Panc1 (cell line): Measurements from ENCODE around the gene ZNF407. TPM values are rescaled to one million over a fixed set of nuclear protein-coding genes. Genes with fewer than 3 reads are reported as not detected.

Experiments used
- ATAC-seq: fragments of 200-7000 bp; cut with Tn5 transposase; 2 replicates; pipeline ENCODE4 v1.9.1; 2020; ENCODE audit warnings: mild to moderate bottlenecking, moderate library complexity
- BruUV-seq: library from RNA; stranded (reverse); fragments of 400-500 nt; replicated peaks from 2 replicates; lab custom pipeline; 2021; lab: Mats Ljungman, UMichigan
- CTCF ChIA-PET: fragments of 300-600 bp; sonication (Branson Sonifier 250); formaldehyde crosslinking; loops from one replicate; lab custom pipeline; 2022; ENCODE audit warnings: antibody characterized with exemption; lab: Charles Lee
- POLR2A ChIA-PET: fragments of 300-600 bp; sonication (Branson Sonifier 250); formaldehyde crosslinking; loops from one replicate; lab custom pipeline; 2022; ENCODE audit warnings: antibody characterized with exemption; lab: Charles Lee
- DNase-seq: peaks from one replicate; pipeline ENCODE4 v3.0.0-alpha.2; 2010; ENCODE audit warnings: low read depth, low spot score
- H3K27ac ChIP-seq: 2 replicates; pipeline ENCODE4 v1.5.1; 2011; ENCODE audit warnings: mild to moderate bottlenecking, low read length, inconsistent platforms
- H3K27me3 ChIP-seq: fragments of 200-500 bp; sonication (Bioruptor generic); 2 replicates; pipeline ENCODE4 v1.6.0; 2014; ENCODE audit warnings: low read length, inconsistent platforms; ENCODE audit not compliant: control insufficient read depth, insufficient read depth
- H3K36me3 ChIP-seq: fragments of 200-500 bp; sonication (Bioruptor generic); 2 replicates; pipeline ENCODE4 v1.5.1; 2014; ENCODE audit warnings: inconsistent platforms, mild to moderate bottlenecking, low read length, moderate library complexity; ENCODE audit not compliant: control insufficient read depth, insufficient read depth
- H3K4me1 ChIP-seq: 2 replicates; pipeline ENCODE4 v1.5.1; 2011; ENCODE audit warnings: inconsistent platforms, mild to moderate bottlenecking, low read length, moderate library complexity; ENCODE audit not compliant: control insufficient read depth, insufficient read depth
- H3K4me3 ChIP-seq, 2 experiments: 2 replicates each; pipeline ENCODE4 v1.5.1; 2011 to 2012; ENCODE audit warnings: low read depth in 2 of 2, low read length in 2 of 2, mild to moderate bottlenecking in 2 of 2, inconsistent platforms in 1 of 2, moderate library complexity in 1 of 2
- H3K9me3 ChIP-seq: fragments of 200-500 bp; sonication (Bioruptor generic); 2 replicates; pipeline ENCODE4 v1.5.1; 2014; ENCODE audit warnings: low read depth, mild to moderate bottlenecking, inconsistent platforms, low read length, moderate library complexity; ENCODE audit not compliant: control insufficient read depth, insufficient read depth
- POLR2AphosphoS5 ChIP-seq: IDR thresholded peaks from 2 replicates; pipeline ENCODE4 v1.6.1; 2012; ENCODE audit warnings: mild to moderate bottlenecking, low read depth, low read length, moderate library complexity
- SIN3A ChIP-seq: IDR thresholded peaks from 2 replicates; pipeline ENCODE4 v1.6.1; 2012; ENCODE audit warnings: low read depth, mild to moderate bottlenecking, low read length, moderate library complexity, borderline replicate concordance; ENCODE audit not compliant: insufficient read depth
- TCF7L2 ChIP-seq: IDR thresholded peaks from 2 replicates; pipeline ENCODE4 v1.6.1; 2011; ENCODE audit warnings: mild to moderate bottlenecking, low read depth, low read length, inconsistent platforms
- in situ Hi-C: cut with HindIII; loops from 2 replicates; pipeline ENCODE4 v1.10.0; 2016; ENCODE audit warnings: low sequenced_read_pairs, low pct_unique_long_range_greater_than_20kb
- intact Hi-C: fragments of 100-400 bp; cut with micrococcal nuclease; formaldehyde crosslinking; loops from one replicate; pipeline ENCODE4 v1.10.0; 2022; ENCODE audit not compliant: unreplicated experiment
- total RNA-seq: library from RNA; stranded (reverse); gene quantifications from one replicate; pipeline ENCODE4 v1.2.1, GENCODE V29; 2021; ENCODE audit not compliant: unreplicated experiment
- TF ChIP-seq, protein P1 (sequence below), 2 experiments: IDR thresholded peaks; 2 replicates each; pipeline ENCODE4 v1.6.1; 2011 to 2012; ENCODE audit warnings: low read depth in 2 of 2, control low read depth in 1 of 2, low read length in 1 of 2, mild to moderate bottlenecking in 1 of 2, moderate library complexity in 1 of 2; ENCODE audit not compliant: insufficient read depth in 1 of 2
- TF ChIP-seq, protein P2 (sequence below): fragments of 450-650 bp; IDR thresholded peaks from 2 replicates; pipeline ENCODE4 v1.5.1; 2017; ENCODE audit warnings: mild to moderate bottlenecking

The ZNF407 gene
- total RNA-seq, 1 experiment from 2014 or later, result 16.8 TPM

DNA sequence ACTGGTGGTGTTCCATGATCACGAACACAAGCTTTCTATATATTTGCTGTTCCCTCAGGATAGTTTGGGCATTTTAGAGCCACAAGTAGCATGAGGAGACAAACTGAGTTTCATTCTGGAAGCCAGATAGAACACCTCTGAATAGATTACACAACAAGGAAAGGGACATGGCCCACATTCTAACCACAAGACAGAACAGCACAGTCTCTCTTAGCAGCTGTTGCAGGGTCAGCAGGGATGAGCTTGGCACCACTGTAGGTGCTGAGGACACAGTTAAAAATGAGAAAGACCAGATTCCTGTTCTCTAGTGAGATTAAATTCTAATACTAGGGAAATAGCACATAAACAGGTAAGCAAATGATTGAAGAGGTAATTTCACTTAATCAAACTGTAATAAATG, 235.3 kb downstream of the ZNF407 start:
- Histone ChIP-seq H3K4me3 (no peak overlapping the region), H3K9me3 (no peaks in the 10 kb centered on the region), H3K36me3 (no peaks in the 10 kb centered on the region), H3K27me3 (no peaks in the 10 kb centered on the region), H3K4me1 (no peaks in the 10 kb centered on the region), H3K27ac (no peak overlapping the region)
- intact Hi-C loops, result no loop called here
- ATAC-seq (no peak), DNase-seq (no peak)
- TF ChIP-seq, protein P1, sequence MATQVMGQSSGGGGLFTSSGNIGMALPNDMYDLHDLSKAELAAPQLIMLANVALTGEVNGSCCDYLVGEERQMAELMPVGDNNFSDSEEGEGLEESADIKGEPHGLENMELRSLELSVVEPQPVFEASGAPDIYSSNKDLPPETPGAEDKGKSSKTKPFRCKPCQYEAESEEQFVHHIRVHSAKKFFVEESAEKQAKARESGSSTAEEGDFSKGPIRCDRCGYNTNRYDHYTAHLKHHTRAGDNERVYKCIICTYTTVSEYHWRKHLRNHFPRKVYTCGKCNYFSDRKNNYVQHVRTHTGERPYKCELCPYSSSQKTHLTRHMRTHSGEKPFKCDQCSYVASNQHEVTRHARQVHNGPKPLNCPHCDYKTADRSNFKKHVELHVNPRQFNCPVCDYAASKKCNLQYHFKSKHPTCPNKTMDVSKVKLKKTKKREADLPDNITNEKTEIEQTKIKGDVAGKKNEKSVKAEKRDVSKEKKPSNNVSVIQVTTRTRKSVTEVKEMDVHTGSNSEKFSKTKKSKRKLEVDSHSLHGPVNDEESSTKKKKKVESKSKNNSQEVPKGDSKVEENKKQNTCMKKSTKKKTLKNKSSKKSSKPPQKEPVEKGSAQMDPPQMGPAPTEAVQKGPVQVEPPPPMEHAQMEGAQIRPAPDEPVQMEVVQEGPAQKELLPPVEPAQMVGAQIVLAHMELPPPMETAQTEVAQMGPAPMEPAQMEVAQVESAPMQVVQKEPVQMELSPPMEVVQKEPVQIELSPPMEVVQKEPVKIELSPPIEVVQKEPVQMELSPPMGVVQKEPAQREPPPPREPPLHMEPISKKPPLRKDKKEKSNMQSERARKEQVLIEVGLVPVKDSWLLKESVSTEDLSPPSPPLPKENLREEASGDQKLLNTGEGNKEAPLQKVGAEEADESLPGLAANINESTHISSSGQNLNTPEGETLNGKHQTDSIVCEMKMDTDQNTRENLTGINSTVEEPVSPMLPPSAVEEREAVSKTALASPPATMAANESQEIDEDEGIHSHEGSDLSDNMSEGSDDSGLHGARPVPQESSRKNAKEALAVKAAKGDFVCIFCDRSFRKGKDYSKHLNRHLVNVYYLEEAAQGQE (IDR thresholded peaks at IDR 0.05; ENCODE audit: insufficient read depth in 1 of 2, low read depth in 2 of 2, low read length in 1 of 2), result no peak
- no peak for TF ChIP-seq POLR2AphosphoS5
- in situ Hi-C loops, result no loop called here
- CTCF ChIA-PET, result no interaction called here
- POLR2A ChIA-PET, result no interaction called here
- no TSS peak for BruUV-seq

DNA sequence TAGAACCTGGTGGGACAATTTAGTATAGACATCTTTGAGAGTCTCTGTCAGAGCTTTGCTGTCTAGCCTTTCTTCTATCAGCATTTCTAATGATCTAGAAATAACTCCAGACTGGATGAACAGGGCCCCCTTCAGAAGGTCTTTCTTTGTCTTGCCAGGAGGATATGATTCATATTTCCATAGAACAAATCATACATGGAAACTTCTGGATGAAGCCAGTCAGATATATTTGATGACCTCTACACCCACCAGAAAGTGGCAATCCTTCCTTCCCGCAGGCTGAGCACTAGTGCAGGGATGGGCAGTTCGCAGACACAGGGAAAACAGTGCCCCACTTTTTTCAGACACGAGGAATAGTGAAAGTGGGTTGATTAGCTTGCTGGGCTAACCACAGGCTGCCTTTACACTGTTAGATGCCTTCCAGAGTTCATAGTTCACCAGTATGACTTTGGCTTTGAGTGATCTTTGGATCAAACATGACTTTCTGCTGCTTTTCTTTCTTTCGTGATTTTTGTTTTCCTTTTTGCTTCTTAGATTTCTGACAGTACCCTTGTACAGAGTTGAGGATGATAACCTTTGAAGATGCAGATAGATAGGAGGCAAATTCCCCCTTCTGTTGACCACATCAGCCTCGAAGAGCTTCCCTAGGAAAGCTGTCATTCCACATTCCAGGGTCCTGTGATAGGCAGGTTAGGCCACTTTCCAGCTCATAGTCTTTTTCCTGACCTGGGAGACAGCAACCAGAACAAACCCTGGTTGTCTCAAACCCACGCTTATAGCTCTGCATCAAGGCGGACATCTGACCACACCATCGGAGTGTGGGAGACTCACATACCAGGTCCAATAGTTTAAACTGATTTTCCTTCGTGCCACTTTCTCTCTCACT, 237.0 kb downstream of the ZNF407 start:
- intact Hi-C loops, result no loop called here
- in situ Hi-C loops, result loop anchor here (5.0 kb wide), 1 partner anchor 102 kb away; no protein-coding TSS in a partner anchor
- ChIA-PET POLR2A (no interaction called here), CTCF (no interaction called here)
- Histone ChIP-seq H3K4me3 (no peak overlapping the region), H3K36me3 (no peaks in the 10 kb centered on the region), H3K9me3 (no peaks in the 10 kb centered on the region), H3K4me1 (no peaks in the 10 kb centered on the region), H3K27me3 (no peaks in the 10 kb centered on the region), H3K27ac (no peak overlapping the region)
- TF ChIP-seq TCF7L2 (no peak), POLR2AphosphoS5 (no peak), SIN3A (no peak)
- TF ChIP-seq, protein P2, sequence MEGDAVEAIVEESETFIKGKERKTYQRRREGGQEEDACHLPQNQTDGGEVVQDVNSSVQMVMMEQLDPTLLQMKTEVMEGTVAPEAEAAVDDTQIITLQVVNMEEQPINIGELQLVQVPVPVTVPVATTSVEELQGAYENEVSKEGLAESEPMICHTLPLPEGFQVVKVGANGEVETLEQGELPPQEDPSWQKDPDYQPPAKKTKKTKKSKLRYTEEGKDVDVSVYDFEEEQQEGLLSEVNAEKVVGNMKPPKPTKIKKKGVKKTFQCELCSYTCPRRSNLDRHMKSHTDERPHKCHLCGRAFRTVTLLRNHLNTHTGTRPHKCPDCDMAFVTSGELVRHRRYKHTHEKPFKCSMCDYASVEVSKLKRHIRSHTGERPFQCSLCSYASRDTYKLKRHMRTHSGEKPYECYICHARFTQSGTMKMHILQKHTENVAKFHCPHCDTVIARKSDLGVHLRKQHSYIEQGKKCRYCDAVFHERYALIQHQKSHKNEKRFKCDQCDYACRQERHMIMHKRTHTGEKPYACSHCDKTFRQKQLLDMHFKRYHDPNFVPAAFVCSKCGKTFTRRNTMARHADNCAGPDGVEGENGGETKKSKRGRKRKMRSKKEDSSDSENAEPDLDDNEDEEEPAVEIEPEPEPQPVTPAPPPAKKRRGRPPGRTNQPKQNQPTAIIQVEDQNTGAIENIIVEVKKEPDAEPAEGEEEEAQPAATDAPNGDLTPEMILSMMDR, result no peak
- TF ChIP-seq, protein P1 (IDR thresholded peaks at IDR 0.05; ENCODE audit: insufficient read depth in 1 of 2, low read depth in 2 of 2, low read length in 1 of 2), result no peak
- DNase-seq (no peak), ATAC-seq (no peak; the same call in 1 of the 2 replicates)
- no TSS peak for BruUV-seq
